HCT116 (cell line): ENCODE results near the gene PCID2. TPM values are rescaled to one million over a fixed set of nuclear protein-coding genes. Genes with fewer than 3 reads are reported as not detected.

Experiments used
- ATAC-seq: fragments of 200-7000 bp; cut with Tn5 transposase; 2 replicates; pipeline ENCODE4 v1.9.1; 2020; ENCODE audit warnings: mild to moderate bottlenecking, moderate library complexity
- BruUV-seq: library from RNA; stranded (reverse); fragments of 400-500 nt; replicated peaks from 2 replicates; lab custom pipeline; 2021; lab: Mats Ljungman, UMichigan
- CTCF ChIA-PET: fragments of 300-600 bp; sonication (Branson Sonifier 250); formaldehyde crosslinking; loops from one replicate; lab custom pipeline; 2021; ENCODE audit warnings: antibody characterized with exemption; lab: Charles Lee
- POLR2A ChIA-PET: fragments of 300-600, 350-600 bp; sonication (Branson Sonifier 250); formaldehyde crosslinking; loops from one replicate; lab custom pipeline; 2021; ENCODE audit warnings: antibody characterized with exemption; lab: Charles Lee
- RAD21 ChIA-PET, 2 experiments: fragments of 300-600 bp; sonication (Branson Sonifier 250); formaldehyde crosslinking; loops; one replicate each; lab custom pipeline; 2023; ENCODE audit warnings: low total read pairs in 2 of 2; ENCODE audit not compliant: uncharacterized antibody in 2 of 2, unreplicated experiment in 2 of 2, low non-redundant PET in 1 of 2; lab: Charles Lee
- DNase-seq: peaks from one replicate; pipeline ENCODE4 v3.0.0-alpha.2; 2010; ENCODE audit warnings: low read depth, low spot score
- H2AFZ ChIP-seq: fragments of 200-600 bp; shearing (Covaris generic), sonication (generic); 2 replicates; pipeline ENCODE4 v1.6.1; 2017; ENCODE audit warnings: low read depth, mixed run types, mixed read lengths, antibody characterized with exemption, low read length; ENCODE audit not compliant: poor library complexity, severe bottlenecking
- H3K27ac ChIP-seq: 2 replicates; pipeline ENCODE4 v1.5.1; 2012; ENCODE audit warnings: low read depth, low read length
- H3K27me3 ChIP-seq: fragments of 200-600 bp; sonication (generic); 2 replicates; pipeline ENCODE4 v1.6.1; 2016; ENCODE audit warnings: mixed run types, low read length, mixed read lengths; ENCODE audit not compliant: insufficient read depth
- H3K36me3 ChIP-seq, 2 experiments: fragments of 200-500 bp in 1 of 2; fragments of 200-600 bp in 1 of 2; sonication (Bioruptor generic) in 1 of 2; sonication (generic) in 1 of 2; 2 replicates each; pipeline versions ENCODE4 v1.5.1 to v1.6.1; 2014 to 2016; ENCODE audit warnings: low read length in 2 of 2, inconsistent platforms in 1 of 2, mixed read lengths in 1 of 2, mixed run types in 1 of 2; ENCODE audit not compliant: insufficient read depth in 2 of 2, control insufficient read depth in 1 of 2
- H3K4me1 ChIP-seq, 2 experiments: fragments of 200-600 bp in 1 of 2; sonication (generic) in 1 of 2; 2 replicates each; pipeline versions ENCODE4 v1.5.1 to v1.6.1; 2012 to 2017; ENCODE audit warnings: low read length in 2 of 2, inconsistent platforms in 1 of 2, mild to moderate bottlenecking in 1 of 2, mixed read lengths in 1 of 2, mixed run types in 1 of 2, moderate library complexity in 1 of 2; ENCODE audit not compliant: insufficient read depth in 2 of 2, control insufficient read depth in 1 of 2
- H3K4me2 ChIP-seq: fragments of 200-600 bp; sonication (generic); 2 replicates; pipeline ENCODE4 v1.6.1; 2017; ENCODE audit warnings: mixed run types, low read length, mixed read lengths
- H3K4me3 ChIP-seq, 2 experiments: fragments of 200-600 bp in 1 of 2; sonication (generic) in 1 of 2; replicated peaks in 1 of 2; 2 replicates each; pipeline ENCODE4 v1.5.1; 2011 to 2016; ENCODE audit warnings: low read length in 2 of 2, control low read depth in 1 of 2, low read depth in 1 of 2, mild to moderate bottlenecking in 1 of 2, mixed read lengths in 1 of 2, mixed run types in 1 of 2
- H3K79me2 ChIP-seq: fragments of 200-600 bp; sonication (generic); 2 replicates; pipeline ENCODE4 v1.6.1; 2017; ENCODE audit warnings: mild to moderate bottlenecking, mixed run types, low read length, moderate library complexity, mixed read lengths; ENCODE audit not compliant: insufficient read depth
- H3K9ac ChIP-seq: fragments of 200-600 bp; sonication (generic); 2 replicates; pipeline ENCODE4 v1.6.1; 2016; ENCODE audit warnings: low read length, mixed read lengths
- H3K9me2 ChIP-seq: fragments of 200-600 bp; sonication (generic), shearing (Covaris generic); 2 replicates; pipeline ENCODE4 v1.6.1; 2017; ENCODE audit warnings: mixed run types, mild to moderate bottlenecking, moderate library complexity; ENCODE audit not compliant: insufficient read depth
- H3K9me3 ChIP-seq, 2 experiments: fragments of 200-500 bp in 1 of 2; fragments of 200-600 bp in 1 of 2; sonication (Bioruptor generic) in 1 of 2; sonication (generic) in 1 of 2; 2 replicates each; pipeline ENCODE4 v1.6.1; 2014 to 2017; ENCODE audit warnings: low read length in 2 of 2, mixed read lengths in 2 of 2, inconsistent platforms in 1 of 2, low read depth in 1 of 2, mild to moderate bottlenecking in 1 of 2, mixed run types in 1 of 2, moderate library complexity in 1 of 2; ENCODE audit not compliant: control insufficient read depth in 1 of 2, insufficient read depth in 1 of 2
- H4K20me1 ChIP-seq: fragments of 200-600 bp; sonication (generic), shearing (Covaris generic); 2 replicates; pipeline ENCODE4 v1.6.1; 2017; ENCODE audit warnings: mixed run types, mild to moderate bottlenecking, moderate library complexity; ENCODE audit not compliant: insufficient read depth
- EGR1 ChIP-seq: IDR thresholded peaks from 2 replicates; pipeline ENCODE4 v1.6.1; 2012; ENCODE audit warnings: low read depth
- ELF1 ChIP-seq: IDR thresholded peaks from 2 replicates; pipeline ENCODE4 v1.6.1; 2012; ENCODE audit warnings: low read depth, borderline replicate concordance
- EZH2 ChIP-seq: fragments of 200-600 bp; sonication (generic); IDR thresholded peaks from 2 replicates; pipeline ENCODE4 v1.6.1; 2017; ENCODE audit warnings: antibody characterized with exemption, mixed run types
- FOSL1 ChIP-seq: IDR thresholded peaks from 2 replicates; pipeline ENCODE4 v1.6.1; 2012; ENCODE audit warnings: low read depth
- MAX ChIP-seq: IDR thresholded peaks from 2 replicates; pipeline ENCODE4 v1.6.1; 2012
- POLR2A ChIP-seq: IDR thresholded peaks from 2 replicates; pipeline ENCODE4 v1.7.0; 2011; ENCODE audit warnings: borderline replicate concordance; ENCODE audit not compliant: insufficient read depth, insufficient read length; ENCODE audit errors: extremely low read depth
- POLR2AphosphoS5 ChIP-seq: IDR thresholded peaks from 2 replicates; pipeline ENCODE4 v1.6.1; 2011; ENCODE audit warnings: mild to moderate bottlenecking, low read depth, low read length, moderate library complexity
- RAD21 ChIP-seq: IDR thresholded peaks from 2 replicates; pipeline ENCODE4 v1.6.1; 2012; ENCODE audit warnings: low read depth, mild to moderate bottlenecking
- SIN3A ChIP-seq: IDR thresholded peaks from 2 replicates; pipeline ENCODE4 v1.6.1; 2012; ENCODE audit warnings: low read depth
- YY1 ChIP-seq: IDR thresholded peaks from 2 replicates; pipeline ENCODE4 v1.6.1; 2011; ENCODE audit warnings: low read length, low read depth, moderate library complexity, mild to moderate bottlenecking; ENCODE audit not compliant: insufficient replicate concordance; ENCODE audit errors: extremely low read depth
- ZFX ChIP-seq: fragments of 450-650 bp; IDR thresholded peaks from 2 replicates; pipeline ENCODE4 v1.6.1; 2017
- ZNF274 ChIP-seq: fragments of 200-500 bp; sonication (Bioruptor generic); IDR thresholded peaks from 2 replicates; pipeline ENCODE4 v1.6.1; 2014; ENCODE audit warnings: mild to moderate bottlenecking, low read depth, low read length, inconsistent platforms
- intact Hi-C: fragments of 100-400 bp; cut with micrococcal nuclease; formaldehyde crosslinking; loops from 2 replicates; pipeline ENCODE4 v1.10.0; 2022
- total RNA-seq: library from RNA; stranded (reverse); gene quantifications from one replicate; pipeline ENCODE4 v1.2.1, GENCODE V29; 2021; ENCODE audit not compliant: unreplicated experiment
- TF ChIP-seq, protein P1 (sequence below): IDR thresholded peaks from 2 replicates; pipeline ENCODE4 v1.6.1; 2011; ENCODE audit warnings: mild to moderate bottlenecking, low read length, moderate library complexity; ENCODE audit not compliant: insufficient replicate concordance; ENCODE audit errors: extremely low read depth
- TF ChIP-seq, protein P2 (sequence below), 3 experiments: fragments of 200-600 bp in 1 of 3; sonication (generic) in 1 of 3; IDR thresholded peaks in 2 of 3; conservative IDR thresholded peaks in 1 of 3; 2 replicates each; pipeline ENCODE4 v1.5.1; 2012 to 2017; ENCODE audit warnings: low read depth in 2 of 3, low read length in 2 of 3, antibody characterized with exemption in 1 of 3, borderline replicate concordance in 1 of 3, control low read depth in 1 of 3, mild to moderate bottlenecking in 1 of 3, mixed read lengths in 1 of 3, mixed run types in 1 of 3, moderate library complexity in 1 of 3; ENCODE audit not compliant: insufficient read depth in 1 of 3

PCID2 gene
- total RNA-seq, 1 experiment from 2014 or later, result 73.3 TPM

GRCh38 chr13:113176280-113176679 is 32.2 kb downstream of the PCID2 start:
- no peak overlapping the region for H3K4me3 ChIP-seq

More at GRCh38 chr13:113176280-113176679, 32.2 kb downstream of the PCID2 start:
- intact Hi-C loops, result no loop called here
- H4K20me1 ChIP-seq, result no peaks in the 10 kb centered on the region
- H3K27ac ChIP-seq, result no peak overlapping the region
- H3K27me3 ChIP-seq, result no peaks in the 10 kb centered on the region
- TF ChIP-seq, protein P1, sequence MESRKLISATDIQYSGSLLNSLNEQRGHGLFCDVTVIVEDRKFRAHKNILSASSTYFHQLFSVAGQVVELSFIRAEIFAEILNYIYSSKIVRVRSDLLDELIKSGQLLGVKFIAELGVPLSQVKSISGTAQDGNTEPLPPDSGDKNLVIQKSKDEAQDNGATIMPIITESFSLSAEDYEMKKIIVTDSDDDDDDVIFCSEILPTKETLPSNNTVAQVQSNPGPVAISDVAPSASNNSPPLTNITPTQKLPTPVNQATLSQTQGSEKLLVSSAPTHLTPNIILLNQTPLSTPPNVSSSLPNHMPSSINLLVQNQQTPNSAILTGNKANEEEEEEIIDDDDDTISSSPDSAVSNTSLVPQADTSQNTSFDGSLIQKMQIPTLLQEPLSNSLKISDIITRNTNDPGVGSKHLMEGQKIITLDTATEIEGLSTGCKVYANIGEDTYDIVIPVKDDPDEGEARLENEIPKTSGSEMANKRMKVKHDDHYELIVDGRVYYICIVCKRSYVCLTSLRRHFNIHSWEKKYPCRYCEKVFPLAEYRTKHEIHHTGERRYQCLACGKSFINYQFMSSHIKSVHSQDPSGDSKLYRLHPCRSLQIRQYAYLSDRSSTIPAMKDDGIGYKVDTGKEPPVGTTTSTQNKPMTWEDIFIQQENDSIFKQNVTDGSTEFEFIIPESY, result no peak
- TF ChIP-seq ZFX (no peak), SIN3A (no peak), ELF1 (no peak), YY1 (no peak), POLR2A (no peak), EGR1 (no peak), ZNF274 (no peak), POLR2AphosphoS5 (no peak), MAX (no peak), RAD21 (no peak), FOSL1 (no peak), EZH2 (no peak)
- TF ChIP-seq, protein P2, sequence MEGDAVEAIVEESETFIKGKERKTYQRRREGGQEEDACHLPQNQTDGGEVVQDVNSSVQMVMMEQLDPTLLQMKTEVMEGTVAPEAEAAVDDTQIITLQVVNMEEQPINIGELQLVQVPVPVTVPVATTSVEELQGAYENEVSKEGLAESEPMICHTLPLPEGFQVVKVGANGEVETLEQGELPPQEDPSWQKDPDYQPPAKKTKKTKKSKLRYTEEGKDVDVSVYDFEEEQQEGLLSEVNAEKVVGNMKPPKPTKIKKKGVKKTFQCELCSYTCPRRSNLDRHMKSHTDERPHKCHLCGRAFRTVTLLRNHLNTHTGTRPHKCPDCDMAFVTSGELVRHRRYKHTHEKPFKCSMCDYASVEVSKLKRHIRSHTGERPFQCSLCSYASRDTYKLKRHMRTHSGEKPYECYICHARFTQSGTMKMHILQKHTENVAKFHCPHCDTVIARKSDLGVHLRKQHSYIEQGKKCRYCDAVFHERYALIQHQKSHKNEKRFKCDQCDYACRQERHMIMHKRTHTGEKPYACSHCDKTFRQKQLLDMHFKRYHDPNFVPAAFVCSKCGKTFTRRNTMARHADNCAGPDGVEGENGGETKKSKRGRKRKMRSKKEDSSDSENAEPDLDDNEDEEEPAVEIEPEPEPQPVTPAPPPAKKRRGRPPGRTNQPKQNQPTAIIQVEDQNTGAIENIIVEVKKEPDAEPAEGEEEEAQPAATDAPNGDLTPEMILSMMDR (IDR thresholded peaks at IDR 0.05 in 2 of 3, conservative IDR thresholded peaks at IDR 0.05 in 1 of 3; ENCODE audit: borderline replicate concordance in 1 of 3, insufficient read depth in 1 of 3, low read depth in 2 of 3, low read length in 2 of 3), result no peak
- H3K4me2 ChIP-seq, result no peak overlapping the region
- H2AFZ ChIP-seq, result no peak overlapping the region
- H3K36me3 ChIP-seq, result peaks cover 42 to 53% of the 10 kb centered on the region in 2 experiments
- no peak overlapping the region for H3K9ac ChIP-seq
- no TSS peak for BruUV-seq
- ChIA-PET RAD21 (no interaction called here), CTCF (no interaction called here), POLR2A (no interaction called here)
- H3K9me2 ChIP-seq, result no peaks in the 10 kb centered on the region
- H3K9me3 ChIP-seq, result no peaks in the 10 kb centered on the region
- DNase-seq (no peak), ATAC-seq (no peak)
- H3K79me2 ChIP-seq, result no peaks in the 10 kb centered on the region
- no peaks in the 10 kb centered on the region; a peak in 1 of 4 replicates for H3K4me1 ChIP-seq
